ENCODE data around the gene TMEM134.

DNA sequence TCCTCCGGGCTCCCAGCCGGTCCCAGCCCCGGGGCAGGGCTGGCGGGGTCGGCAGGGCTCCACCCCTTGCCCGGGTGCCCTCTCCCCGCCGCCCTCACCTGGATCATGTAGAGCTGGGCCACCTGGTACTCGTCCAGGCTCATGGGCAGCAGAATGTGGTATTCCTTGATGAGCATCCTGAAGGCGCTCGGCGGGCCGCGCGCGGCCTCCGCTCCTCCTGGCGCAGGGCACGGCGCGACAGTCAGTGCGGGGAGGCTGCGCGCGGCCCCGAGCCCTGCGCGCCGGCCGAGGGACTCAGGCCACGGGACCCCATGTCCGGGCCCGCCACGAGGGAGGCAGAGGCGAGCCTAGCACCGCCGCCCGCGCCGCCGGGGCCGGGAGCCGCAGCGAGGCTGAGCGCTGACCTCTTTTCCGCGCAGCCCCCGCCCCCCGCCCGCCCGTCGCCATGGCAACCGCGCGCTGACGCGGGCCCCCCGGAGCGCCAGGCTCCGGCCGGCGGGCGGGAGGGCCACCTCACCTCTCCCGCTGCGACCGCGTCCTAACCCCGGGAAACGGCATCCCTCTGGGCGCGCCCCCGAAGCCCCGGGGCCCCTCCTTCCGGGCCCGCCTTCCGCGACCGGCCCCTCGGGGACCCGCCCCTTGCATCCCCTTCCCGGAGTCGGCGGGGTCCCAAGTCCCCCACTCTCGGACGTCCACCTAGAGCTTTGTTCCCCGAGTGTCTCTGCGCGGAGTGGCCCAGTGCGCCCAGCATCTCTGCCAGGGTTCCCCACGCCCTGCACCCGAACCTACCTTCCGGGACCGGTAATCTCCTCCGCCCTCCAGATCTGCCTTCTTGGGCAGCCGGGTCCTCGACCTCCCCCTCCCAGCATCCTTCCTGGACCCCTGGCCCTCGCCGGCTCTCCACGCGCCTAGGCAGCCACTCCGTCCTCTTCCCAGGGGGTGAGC, 35.2 kb upstream of the TMEM134 start:
- TF ChIP-seq, protein P1, sequence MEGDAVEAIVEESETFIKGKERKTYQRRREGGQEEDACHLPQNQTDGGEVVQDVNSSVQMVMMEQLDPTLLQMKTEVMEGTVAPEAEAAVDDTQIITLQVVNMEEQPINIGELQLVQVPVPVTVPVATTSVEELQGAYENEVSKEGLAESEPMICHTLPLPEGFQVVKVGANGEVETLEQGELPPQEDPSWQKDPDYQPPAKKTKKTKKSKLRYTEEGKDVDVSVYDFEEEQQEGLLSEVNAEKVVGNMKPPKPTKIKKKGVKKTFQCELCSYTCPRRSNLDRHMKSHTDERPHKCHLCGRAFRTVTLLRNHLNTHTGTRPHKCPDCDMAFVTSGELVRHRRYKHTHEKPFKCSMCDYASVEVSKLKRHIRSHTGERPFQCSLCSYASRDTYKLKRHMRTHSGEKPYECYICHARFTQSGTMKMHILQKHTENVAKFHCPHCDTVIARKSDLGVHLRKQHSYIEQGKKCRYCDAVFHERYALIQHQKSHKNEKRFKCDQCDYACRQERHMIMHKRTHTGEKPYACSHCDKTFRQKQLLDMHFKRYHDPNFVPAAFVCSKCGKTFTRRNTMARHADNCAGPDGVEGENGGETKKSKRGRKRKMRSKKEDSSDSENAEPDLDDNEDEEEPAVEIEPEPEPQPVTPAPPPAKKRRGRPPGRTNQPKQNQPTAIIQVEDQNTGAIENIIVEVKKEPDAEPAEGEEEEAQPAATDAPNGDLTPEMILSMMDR (IDR thresholded peaks at IDR 0.05) = no peak
- no peak for TF ChIP-seq POLR2A (IDR thresholded peaks at IDR 0.05)
